HG03565 (cell line): ENCODE results near the gene R3HDM4.
A peak's percentile ranks its signal among the peaks of the same experiment; 100 is the strongest.
"Not testable (repeated sequence)": the region's sequence is repeated elsewhere in the genome, so short reads cannot be mapped to it uniquely, and the experiment has no call there.

Experiments used
- ATAC-seq: cut with Tn5 transposase; IDR thresholded peaks from one replicate; pipeline ENCODE4 v1.9.1; 2021; ENCODE audit warnings: mild to moderate bottlenecking, moderate library complexity; ENCODE audit not compliant: unreplicated experiment

R3HDM4 gene

GRCh38 chr19:896999-897398 is 16.0 kb downstream of the R3HDM4 start:
- no peak for ATAC-seq

- ATAC-seq: no peak
Measured at GRCh38 chr19:896434-896833, 16.6 kb downstream of the R3HDM4 start.

- peak; percentile 88 for ATAC-seq
Measured at GRCh38 chr19:892894-893689, 19.9 kb downstream of the R3HDM4 start, which contains the start of the genes MED16 and RNU6-9. Gene MED16, minus strand, starts transcription at chr19:893187. Its CDS starts 2,056 bp downstream, at chr19:891131. Gene RNU6-9, plus strand, starts transcription at chr19:893484.

GRCh38 chr19:892243-892893 is 20.7 kb downstream of the R3HDM4 start:
- no peak for ATAC-seq

GRCh38 chr19:891421-892200 is 21.4 kb downstream of the R3HDM4 start:
- ATAC-seq: not testable (repeated sequence)

GRCh38 chr19:890831-891230 is 22.2 kb downstream of the R3HDM4 start:
- ATAC-seq: no peak

- no peak for ATAC-seq
Measured at GRCh38 chr19:889662-890295, 23.2 kb downstream of the R3HDM4 start.

GRCh38 chr19:888581-889385 is 24.2 kb downstream of the R3HDM4 start:
- ATAC-seq: no peak

GRCh38 chr19:887599-887998 is 25.4 kb downstream of the R3HDM4 start:
- no peak for ATAC-seq

GRCh38 chr19:887072-887471 is 25.9 kb downstream of the R3HDM4 start:
- no peak for ATAC-seq

- ATAC-seq: no peak
Measured at GRCh38 chr19:885536-886224, 27.3 kb downstream of the R3HDM4 start.

- no peak for ATAC-seq
Measured at GRCh38 chr19:884420-885211, 28.4 kb downstream of the R3HDM4 start.

GRCh38 chr19:883661-884211 is 29.3 kb downstream of the R3HDM4 start:
- ATAC-seq: no peak

GRCh38 chr19:882871-883497 is 30.0 kb downstream of the R3HDM4 start:
- ATAC-seq: no peak

- ATAC-seq: no peak
Measured at GRCh38 chr19:881385-882071, 31.5 kb downstream of the R3HDM4 start.

- ATAC-seq: no peak
Measured at GRCh38 chr19:879711-880438, 33.1 kb downstream of the R3HDM4 start.
